ENCODE measurements around the gene TFR2. TPM values are rescaled to one million over a fixed set of nuclear protein-coding genes. Genes with fewer than 3 reads are reported as not detected.
A peak's percentile ranks its signal among the peaks of the same experiment; 100 is the strongest.

The TFR2 gene
- total RNA-seq, 1 experiment from 2014 or later, result 6.2 TPM

DNA sequence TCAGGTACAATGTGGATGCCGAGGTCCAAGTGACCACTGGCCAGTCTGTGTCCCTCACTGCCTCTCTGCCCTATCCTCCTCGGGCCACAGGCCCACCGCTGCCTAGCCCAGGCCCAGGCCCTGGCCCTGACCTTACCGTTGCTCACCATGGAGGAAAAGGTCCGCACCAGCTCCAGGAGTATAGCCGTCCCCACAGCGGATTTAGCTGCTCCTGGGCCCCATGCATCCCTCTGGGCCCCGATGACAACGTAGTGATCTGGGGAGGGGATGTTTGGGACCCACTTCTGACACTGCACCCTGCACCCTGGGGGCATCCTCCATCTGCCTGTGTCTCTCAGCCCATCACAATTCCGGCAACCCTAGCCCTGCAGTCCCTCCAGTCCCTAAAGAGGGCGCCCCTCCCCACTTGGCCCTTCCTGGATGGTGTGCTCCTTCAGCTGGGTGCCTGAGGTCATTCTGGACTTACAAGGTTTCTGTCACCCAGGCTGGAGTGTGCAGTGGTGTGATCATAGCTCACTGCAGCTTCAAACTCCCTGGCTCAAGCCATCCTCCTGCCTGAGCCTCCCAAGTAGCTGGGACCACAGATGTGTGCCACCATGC is 12.1 kb downstream of the TFR2 start:
- DNase-seq, result peak; percentile 54 to 66

DNA sequence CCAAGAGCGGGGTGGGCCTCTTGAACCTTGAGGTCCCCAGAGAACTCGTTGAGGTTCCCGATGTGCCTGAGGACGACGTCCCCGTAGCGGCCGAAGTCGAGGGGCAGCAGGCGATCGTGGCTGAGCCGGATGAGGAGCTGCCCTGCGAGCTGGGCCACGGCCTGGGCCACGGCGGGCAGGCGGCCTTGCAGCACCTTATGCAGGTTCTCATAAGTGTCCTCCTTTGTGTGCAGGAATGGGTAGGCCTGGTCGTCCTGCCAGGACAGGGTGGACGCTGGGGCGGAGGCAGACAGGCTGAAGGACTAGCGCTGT is 14.2 kb downstream of the TFR2 start:
- no peak for DNase-seq
- no peaks in the 10 kb centered on the region for H3K79me2 ChIP-seq (ENCODE audit: low read depth)
- H3K36me3 ChIP-seq (ENCODE audit: low read depth), result no peaks in the 10 kb centered on the region
- CTCF ChIA-PET, result interaction anchor here (0.5 kb wide), 1 partner anchor 90 kb away, joined by 5 read pairs; no protein-coding TSS in a partner anchor
- no peaks in the 10 kb centered on the region for H3K9me3 ChIP-seq (ENCODE audit: insufficient read depth, low read depth)
- TF ChIP-seq, protein P1, sequence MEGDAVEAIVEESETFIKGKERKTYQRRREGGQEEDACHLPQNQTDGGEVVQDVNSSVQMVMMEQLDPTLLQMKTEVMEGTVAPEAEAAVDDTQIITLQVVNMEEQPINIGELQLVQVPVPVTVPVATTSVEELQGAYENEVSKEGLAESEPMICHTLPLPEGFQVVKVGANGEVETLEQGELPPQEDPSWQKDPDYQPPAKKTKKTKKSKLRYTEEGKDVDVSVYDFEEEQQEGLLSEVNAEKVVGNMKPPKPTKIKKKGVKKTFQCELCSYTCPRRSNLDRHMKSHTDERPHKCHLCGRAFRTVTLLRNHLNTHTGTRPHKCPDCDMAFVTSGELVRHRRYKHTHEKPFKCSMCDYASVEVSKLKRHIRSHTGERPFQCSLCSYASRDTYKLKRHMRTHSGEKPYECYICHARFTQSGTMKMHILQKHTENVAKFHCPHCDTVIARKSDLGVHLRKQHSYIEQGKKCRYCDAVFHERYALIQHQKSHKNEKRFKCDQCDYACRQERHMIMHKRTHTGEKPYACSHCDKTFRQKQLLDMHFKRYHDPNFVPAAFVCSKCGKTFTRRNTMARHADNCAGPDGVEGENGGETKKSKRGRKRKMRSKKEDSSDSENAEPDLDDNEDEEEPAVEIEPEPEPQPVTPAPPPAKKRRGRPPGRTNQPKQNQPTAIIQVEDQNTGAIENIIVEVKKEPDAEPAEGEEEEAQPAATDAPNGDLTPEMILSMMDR (conservative IDR thresholded peaks at IDR 0.05), result no peak
- no peak for TF ChIP-seq EZH2 (IDR thresholded peaks at IDR 0.05; ENCODE audit: low read depth)
- H4K20me1 ChIP-seq (ENCODE audit: insufficient read depth), result no peaks in the 10 kb centered on the region
- intact Hi-C loops (cut with micrococcal nuclease; ENCODE audit: unreplicated experiment), result loop anchor here (5.0 kb wide), 1 partner anchor 45 kb away; the partner anchor contains the start of gene GNB2
- H2AFZ ChIP-seq, result no peak overlapping the region
- no peak overlapping the region for H3K4me3 ChIP-seq
- H3K27ac ChIP-seq, result no peak overlapping the region
- peaks cover 9% of the 10 kb centered on the region; the same call in 1 of the 2 replicates for H3K4me1 ChIP-seq (replicated peaks; ENCODE audit: insufficient read depth)
- no TSS peak for BruUV-seq (replicated peaks)
- H3K4me2 ChIP-seq, result peak overlapping the region; percentile 94; the same call in 1 of the 2 replicates
- H3K9me2 ChIP-seq (ENCODE audit: insufficient read depth), result no peaks in the 10 kb centered on the region
- POLR2A ChIA-PET (ENCODE audit: unreplicated experiment), result interaction anchor here (0.5 kb wide), 1 partner anchor 191 kb away, joined by 3 read pairs; no protein-coding TSS in a partner anchor
- H3K27me3 ChIP-seq (ENCODE audit: insufficient read depth, low read depth), result no peaks in the 10 kb centered on the region
- H3F3A ChIP-seq (ENCODE audit: insufficient read depth, low read depth), result peaks cover 12% of the 10 kb centered on the region; the same call in 1 of the 2 replicates

More for the DNA sequence above, 12.1 kb downstream of the TFR2 start:
- Histone ChIP-seq H3K79me2 (ENCODE audit: low read depth) (no peaks in the 10 kb centered on the region), H3F3A (ENCODE audit: insufficient read depth, low read depth) (peaks cover 15% of the 10 kb centered on the region; the same call in 1 of the 2 replicates), H4K20me1 (ENCODE audit: insufficient read depth) (no peaks in the 10 kb centered on the region), H3K36me3 (ENCODE audit: low read depth) (no peaks in the 10 kb centered on the region), H2AFZ (no peak overlapping the region), H3K9me3 (ENCODE audit: insufficient read depth, low read depth) (no peaks in the 10 kb centered on the region), H3K4me2 (no peak overlapping the region), H3K27me3 (ENCODE audit: insufficient read depth, low read depth) (no peaks in the 10 kb centered on the region), H3K4me1 (replicated peaks; ENCODE audit: insufficient read depth) (peaks cover 9% of the 10 kb centered on the region; the same call in 1 of the 2 replicates), H3K4me3 (no peak overlapping the region), H3K27ac (no peak overlapping the region), H3K9me2 (ENCODE audit: insufficient read depth) (no peaks in the 10 kb centered on the region)
- ChIA-PET POLR2A (ENCODE audit: unreplicated experiment) (interaction anchor here (0.6 kb wide), 1 partner anchor 27 kb away, joined by 3 read pairs; no protein-coding TSS in a partner anchor), CTCF (interaction anchor here (0.6 to 0.7 kb wide), 4 partner anchors 9 to 399 kb away, joined by 3 to 11 read pairs (median 6); partner anchors contain the start of genes FBXO24 and LRCH4)
- intact Hi-C loops (cut with micrococcal nuclease; ENCODE audit: unreplicated experiment), result loop anchor here (5.0 kb wide), 1 partner anchor 43 kb away; the partner anchor contains the start of gene GNB2
- BruUV-seq (replicated peaks), result no TSS peak
- TF ChIP-seq, protein P1 (conservative IDR thresholded peaks at IDR 0.05), result peak; percentile 65
- no peak for TF ChIP-seq EZH2 (IDR thresholded peaks at IDR 0.05; ENCODE audit: low read depth)

- no peaks in the 10 kb centered on the region for H3K9me2 ChIP-seq (ENCODE audit: insufficient read depth)
- H3K36me3 ChIP-seq (ENCODE audit: low read depth), result no peaks in the 10 kb centered on the region
- POLR2A ChIA-PET (ENCODE audit: unreplicated experiment), result interaction anchor here (0.5 to 0.7 kb wide), 2 partner anchors 19 to 190 kb away, joined by 3 to 5 read pairs; no protein-coding TSS in a partner anchor
- peak; percentile 62 to 80 for DNase-seq
- no peaks in the 10 kb centered on the region for H3K9me3 ChIP-seq (ENCODE audit: insufficient read depth, low read depth)
- peaks cover 9% of the 10 kb centered on the region; the same call in 1 of the 2 replicates for H3K4me1 ChIP-seq (replicated peaks; ENCODE audit: insufficient read depth)
- peaks cover 12% of the 10 kb centered on the region; the same call in 1 of the 2 replicates for H3F3A ChIP-seq (ENCODE audit: insufficient read depth, low read depth)
- CTCF ChIA-PET, result interaction anchor here (0.5 to 0.9 kb wide), 3 partner anchors 11 to 91 kb away, joined by 3 to 5 read pairs (median 5); no protein-coding TSS in a partner anchor
- H3K4me2 ChIP-seq, result peak overlapping the region; percentile 94
- intact Hi-C loops (cut with micrococcal nuclease; ENCODE audit: unreplicated experiment), result loop anchor here (5.0 kb wide), 1 partner anchor 46 kb away; the partner anchor contains the start of gene GNB2
- H3K27ac ChIP-seq, result no peak overlapping the region
- H3K79me2 ChIP-seq (ENCODE audit: low read depth), result no peaks in the 10 kb centered on the region
- no peaks in the 10 kb centered on the region for H4K20me1 ChIP-seq (ENCODE audit: insufficient read depth)
- TF ChIP-seq, protein P1 (conservative IDR thresholded peaks at IDR 0.05), result no peak
- TF ChIP-seq EZH2 (IDR thresholded peaks at IDR 0.05; ENCODE audit: low read depth), result no peak
- BruUV-seq (replicated peaks), result TSS peak; percentile 34
- H3K4me3 ChIP-seq, result peak overlapping the region; percentile 62
- H2AFZ ChIP-seq, result peak overlapping the region; percentile 80; the same call in 1 of the 2 replicates
- H3K27me3 ChIP-seq (ENCODE audit: insufficient read depth, low read depth), result no peaks in the 10 kb centered on the region
Observed at GRCh38 chr7:100626530-100627237, 14.7 kb downstream of the TFR2 start.
